22Rv1 (cell line): Measurements from ENCODE around the gene DNAJC28.

Experiments
- CTCF ChIP-seq: fragments of 450-650 bp; IDR thresholded peaks from 2 replicates; pipeline ENCODE4 v1.5.1; 2017; ENCODE audit warnings: mild to moderate bottlenecking
- ZFX ChIP-seq: fragments of 450-650 bp; IDR thresholded peaks from 2 replicates; pipeline ENCODE4 v1.6.1; 2017; ENCODE audit warnings: antibody characterized with exemption, borderline replicate concordance

GRCh38 chr21:33478182-33478581 is 13.3 kb downstream of the DNAJC28 start:
- TF ChIP-seq CTCF (no peak), ZFX (no peak)
